Stimulated activated CD8-positive, alpha-beta memory T cell treated with anti-CD3 and anti-CD28 coated beads, Interleukin-7, amount 100 ng/mL, for 48 hours (primary cell): ENCODE measurements around the gene ETV1.
A peak's percentile ranks its signal among the peaks of the same experiment; 100 is the strongest.

Source experiments
- DNase-seq, 2 donors: peaks; one replicate each; pipeline ENCODE4 v3.0.0-alpha.2; 2020; ENCODE audit warnings: low read depth in 1 of 2; ENCODE audit errors: extremely low read depth in 1 of 2

ETV1 gene

DNA sequence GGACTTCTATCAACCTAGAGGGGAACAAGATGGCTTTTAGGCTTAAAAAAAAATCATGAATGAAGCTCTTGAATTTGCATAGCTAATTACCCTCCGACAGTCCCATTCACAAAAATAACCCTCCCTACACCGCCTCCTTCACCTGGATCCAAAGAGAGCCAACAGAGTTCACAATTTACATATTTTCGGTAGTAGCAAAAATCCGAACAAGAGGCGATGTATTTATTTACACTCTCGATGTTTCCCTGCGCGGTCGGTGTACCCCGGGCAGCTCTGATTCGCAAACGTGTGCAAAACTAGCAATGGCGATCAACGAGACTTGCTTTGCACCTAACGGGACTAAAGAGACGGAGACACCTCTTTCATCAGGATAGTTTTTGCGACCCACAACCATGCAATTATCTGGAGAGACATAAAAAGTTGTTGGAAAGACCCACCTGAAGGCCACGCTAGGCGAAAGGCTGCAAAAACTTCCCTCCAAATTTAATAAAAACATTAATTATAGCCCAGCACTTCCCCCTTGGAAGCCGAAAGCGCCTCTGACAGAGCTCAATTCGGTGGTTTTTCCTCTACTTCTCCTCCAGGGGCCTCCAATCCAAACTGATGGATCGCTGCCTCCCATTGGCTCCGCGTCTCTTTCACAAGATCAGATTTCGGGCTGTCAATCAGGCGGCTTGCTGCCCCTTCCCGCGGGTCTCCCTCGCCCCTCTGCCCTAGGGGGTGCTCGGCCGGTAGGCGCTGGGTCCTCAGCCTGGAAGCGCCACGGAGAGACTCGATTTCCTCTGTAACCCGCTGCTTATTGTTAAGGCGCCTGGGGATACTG, at the start of gene ETV1:
ETV1 (minus strand) TSS at position 541 of the 823 bp plus-strand sequence. CDS start 614 bp downstream, outside the sequence.
- no peak for DNase-seq

DNA sequence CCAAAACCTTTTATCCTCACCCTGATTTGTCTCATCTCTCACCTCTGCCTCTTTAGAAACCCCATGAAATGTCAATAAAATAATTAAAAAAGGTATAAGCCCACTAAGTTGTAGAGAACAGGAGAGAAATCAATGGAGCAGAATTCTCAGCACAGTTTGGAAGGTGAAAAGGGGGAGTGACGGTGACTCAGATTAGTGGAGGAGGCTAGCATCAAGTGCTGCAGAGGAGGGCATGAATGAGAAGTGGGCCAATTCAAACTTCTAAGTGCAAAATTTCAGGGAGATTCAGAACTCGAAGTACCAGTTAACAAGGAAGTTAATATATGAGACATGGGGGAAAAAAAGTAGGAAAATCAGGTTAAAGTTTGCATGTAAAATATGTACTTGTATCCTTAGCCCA, 34.9 kb upstream of the ETV1 start:
- DNase-seq: no peak

DNA sequence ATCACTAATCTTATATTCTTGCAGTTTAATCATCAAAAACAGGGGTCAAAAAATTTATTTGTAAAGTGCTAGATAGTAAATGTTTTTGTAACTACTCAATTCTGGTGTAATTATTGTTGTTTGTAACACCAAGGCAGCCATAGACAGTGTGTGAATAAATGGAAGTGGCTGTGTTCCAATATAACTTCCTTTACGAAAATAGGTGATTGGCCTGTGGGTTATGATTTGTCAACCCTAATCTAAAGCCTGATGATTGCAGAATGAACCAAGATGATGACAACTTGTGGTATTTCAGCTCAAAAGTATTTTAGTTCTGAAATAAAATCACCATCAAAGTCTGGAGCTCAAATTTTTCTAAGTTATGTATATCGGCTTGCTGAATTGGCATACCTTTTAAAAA, 34.4 kb upstream of the ETV1 start:
- DNase-seq: no peak

DNA sequence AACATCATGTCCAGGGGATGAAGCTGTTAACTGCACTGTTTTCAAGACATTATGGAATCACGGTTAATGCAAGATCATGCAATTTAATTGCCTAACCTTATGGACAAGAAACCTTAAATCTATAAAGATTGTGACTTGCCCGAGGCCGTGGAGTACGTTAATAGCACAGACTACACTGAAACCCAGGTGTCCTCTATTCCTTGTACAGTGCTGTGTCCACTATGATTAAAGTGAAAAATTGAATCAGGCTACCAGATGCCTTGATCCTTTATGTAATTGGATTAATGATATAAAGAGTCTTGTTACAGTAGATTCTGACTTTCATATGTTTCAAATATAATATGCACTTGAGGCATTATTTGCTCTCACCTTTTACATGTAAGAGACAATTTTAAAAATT, 33.9 kb upstream of the ETV1 start:
- no peak for DNase-seq

DNA sequence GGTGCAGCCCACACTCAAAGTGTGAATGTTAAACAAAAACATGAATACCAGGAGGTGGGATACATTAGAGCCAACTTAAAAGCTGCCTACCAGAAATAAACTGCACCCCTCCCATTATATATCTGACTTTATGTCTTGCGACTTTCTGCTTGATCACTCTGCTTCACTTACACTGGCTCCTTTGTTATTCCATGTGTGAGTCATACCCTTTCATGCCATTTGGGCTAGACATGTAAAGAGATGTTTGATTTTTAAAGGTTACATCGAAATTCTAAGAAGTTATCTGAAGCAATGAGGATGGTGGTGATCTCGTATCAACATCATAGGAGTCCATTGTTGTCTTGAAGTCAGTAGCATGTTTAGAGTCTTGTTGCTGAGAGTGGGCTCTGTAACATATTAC, 31.6 kb upstream of the ETV1 start:
- no peak for DNase-seq

DNA sequence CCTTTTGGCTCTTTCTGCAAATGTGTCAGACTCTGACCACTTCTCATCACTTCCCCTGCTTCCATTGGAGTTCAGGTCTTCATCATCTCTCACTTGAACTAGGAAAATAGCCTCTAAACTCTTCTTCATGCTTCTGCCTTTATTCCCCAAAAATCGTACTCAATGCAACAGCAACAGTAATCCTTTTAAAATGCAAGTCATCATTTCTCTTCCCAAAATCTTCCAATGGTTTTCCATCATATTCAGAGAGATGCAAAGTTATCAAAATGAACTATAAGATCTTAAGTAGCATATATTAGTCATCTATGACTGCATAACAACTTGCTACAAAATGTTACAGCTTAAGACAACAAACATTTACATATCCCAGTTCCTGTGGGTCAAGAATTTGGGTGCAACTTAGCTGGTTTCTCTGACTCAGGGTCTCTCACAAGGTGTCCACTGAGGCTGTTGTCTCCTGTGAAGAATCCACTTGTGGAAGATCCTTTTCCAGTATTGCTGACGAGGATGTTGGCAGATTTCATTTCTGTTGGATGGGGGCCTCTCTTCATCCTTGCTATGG, 31.0 kb upstream of the ETV1 start:
- no peak for DNase-seq

DNA sequence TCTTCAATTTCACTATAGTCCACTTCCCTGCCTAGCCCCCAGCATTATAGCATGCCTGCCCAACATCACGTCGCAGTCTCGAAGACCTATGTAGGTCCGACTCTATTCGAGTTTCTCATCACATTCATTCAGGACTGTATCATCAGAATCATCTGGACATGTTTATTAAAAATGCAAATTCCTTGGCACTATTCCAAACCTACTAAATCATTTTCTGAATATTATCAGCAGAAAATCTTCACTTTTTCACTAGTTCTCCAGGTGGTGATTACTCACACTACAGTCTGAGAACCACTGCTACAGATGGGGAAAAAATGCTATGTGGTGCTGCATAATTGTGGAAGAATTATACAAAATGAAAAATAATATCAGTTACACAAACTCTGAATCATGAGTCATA, 29.3 kb upstream of the ETV1 start:
- DNase-seq: no peak

DNA sequence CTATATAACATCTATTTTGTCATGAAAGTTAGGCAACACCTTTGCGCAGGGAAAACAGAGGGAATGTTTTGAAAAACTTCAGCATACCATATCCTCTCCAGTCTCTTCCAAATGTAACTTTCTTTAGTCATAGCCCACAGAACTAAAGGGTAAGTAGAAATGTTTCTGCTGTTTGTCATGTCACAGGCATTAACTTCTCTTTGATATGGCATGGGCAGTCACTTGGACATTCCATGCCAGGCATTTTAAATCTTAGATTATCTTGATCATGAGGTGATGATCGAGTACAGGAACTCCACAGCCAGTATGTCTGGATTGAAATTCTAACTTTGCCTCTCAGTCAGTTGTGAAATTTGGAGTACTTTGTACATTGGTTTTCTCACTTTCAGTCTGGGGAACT, 27.5 kb upstream of the ETV1 start:
- no peak for DNase-seq

DNA sequence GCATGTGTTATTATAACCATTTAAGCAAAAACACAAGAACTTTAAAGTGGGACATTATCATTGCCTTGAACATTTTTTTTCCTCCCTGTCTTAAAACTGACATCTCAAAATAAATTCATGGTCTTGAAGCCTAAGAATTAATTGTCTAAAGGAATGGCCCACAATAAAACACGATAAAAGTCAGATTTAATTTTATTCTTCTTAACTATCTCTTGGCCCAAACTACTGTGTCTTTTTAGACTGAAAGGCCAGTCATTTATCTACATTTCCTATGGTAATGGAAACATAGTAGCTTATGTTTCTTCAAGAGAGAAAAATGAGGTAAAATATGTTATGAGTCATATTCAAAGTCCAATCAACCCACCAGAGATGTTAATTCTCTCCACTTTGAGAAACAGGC, 24.4 kb upstream of the ETV1 start:
- no peak for DNase-seq

DNA sequence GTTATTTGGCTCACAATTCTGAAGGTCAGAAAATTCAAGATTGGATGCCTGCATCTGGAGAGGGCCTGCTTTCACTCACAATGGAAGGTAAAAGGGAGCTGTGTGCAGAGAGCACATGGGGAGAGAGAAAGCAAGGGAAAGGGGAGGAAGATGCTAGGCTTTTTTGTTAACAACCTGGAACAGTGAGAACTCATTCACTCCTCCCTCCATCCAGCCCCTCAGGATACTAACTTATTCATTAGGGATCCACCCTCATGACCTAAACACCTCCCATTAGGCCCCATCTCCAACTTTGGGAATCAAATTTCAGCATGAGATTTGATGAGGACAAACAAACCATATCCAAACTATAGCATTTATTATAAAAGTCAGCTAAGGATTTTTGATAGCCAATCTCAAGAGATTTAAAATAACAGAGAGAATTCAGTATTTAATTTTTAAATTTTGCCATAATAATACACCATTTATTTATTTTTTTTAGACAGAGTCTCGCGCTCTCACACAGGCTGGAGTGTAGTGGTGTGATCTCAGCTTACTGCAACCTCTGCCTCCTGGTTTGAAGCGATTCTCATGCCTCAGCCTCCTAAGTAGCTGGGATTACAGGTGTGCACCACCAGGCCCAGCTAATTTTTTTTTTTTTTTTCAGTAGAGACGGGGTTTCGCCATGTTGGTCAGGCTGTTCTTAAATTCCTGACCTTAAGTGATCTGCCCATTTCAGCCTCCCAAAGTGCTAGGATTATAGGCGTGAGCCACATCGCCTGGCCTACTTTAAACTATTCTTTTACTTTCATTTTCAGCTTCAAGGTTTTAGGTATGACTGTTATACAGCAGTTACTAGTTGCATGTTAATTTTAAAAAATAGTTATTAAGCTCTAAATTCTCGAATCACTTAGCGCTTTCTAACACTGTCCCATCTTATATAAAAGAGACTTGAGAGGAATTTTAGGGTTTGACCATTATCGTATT, 20.3 kb upstream of the ETV1 start:
- no peak for DNase-seq

DNA sequence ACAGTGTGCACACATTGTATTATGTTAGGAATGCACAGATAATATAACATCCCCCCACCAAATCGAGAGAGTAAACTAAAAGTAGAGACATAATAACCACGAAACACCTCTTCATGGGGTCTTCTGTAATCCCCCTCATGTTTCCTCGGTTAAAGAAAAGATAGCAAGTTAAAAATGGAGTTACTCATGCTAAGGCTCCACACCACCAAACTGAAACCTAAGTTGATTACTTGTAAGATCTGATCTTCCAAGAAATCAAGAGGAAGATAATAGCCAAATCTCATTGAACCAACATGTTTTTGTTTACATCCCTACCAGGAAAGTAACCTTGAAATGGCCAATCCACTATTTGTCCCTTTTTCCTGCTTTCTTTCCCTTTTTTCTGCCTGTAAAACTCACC, 11.7 kb upstream of the ETV1 start:
- DNase-seq: no peak

DNA sequence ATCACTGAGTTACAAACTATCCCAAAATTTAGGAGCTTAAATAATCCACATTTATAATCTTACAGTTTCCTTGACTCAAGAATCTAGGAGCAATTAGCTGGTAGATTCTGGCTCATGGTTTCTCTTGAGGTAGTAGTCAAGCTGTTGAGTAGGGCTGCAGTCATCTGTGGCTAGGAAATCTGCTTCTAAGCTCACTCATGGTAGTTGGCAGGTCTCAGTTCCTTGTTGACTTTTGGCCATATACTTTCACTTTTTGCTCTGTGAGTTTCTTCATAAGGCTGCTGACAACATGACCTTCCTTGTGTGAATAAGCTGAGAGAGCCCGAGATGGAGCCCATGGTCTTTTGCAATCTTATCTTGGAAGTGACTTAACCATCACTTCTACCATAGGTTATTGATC, 10.8 kb upstream of the ETV1 start:
- no peak for DNase-seq

DNA sequence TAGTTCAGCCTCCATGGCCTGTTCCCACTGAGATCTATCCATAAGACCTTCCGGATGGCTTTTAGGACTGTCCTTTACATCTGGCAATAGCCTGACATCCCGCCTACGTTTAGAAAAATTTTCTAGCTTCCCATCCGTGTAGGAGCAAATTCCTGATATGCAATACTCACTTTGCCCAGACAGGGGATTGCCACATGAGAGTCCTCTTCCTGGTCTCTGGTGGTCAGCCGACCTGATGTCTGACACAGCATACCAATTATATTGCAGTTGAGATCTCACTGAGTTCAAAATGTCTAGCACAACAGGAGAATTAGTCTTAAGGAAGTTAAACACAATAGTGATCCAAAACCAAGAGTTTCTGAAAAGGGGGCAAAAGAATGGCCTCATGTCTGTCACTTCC, 9.4 kb upstream of the ETV1 start:
- DNase-seq: no peak

DNA sequence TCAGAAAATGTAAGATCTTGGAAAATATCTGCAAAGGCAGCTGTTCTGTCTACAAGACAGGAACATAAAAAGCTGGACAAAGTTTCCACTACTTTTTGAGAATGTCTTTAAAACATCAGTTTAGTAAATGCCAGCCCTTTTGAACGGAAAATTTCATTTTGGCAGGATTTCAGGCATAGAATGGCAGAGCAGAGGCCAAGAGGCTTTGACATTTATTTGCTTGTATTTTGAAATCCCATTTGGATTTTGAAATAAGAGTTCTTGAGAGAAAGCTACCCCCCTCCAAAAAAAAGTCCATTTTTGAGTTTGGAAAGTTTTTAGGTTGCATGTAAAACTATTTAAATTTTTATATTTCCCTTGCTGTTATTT, 3.1 kb upstream of the ETV1 start:
- DNase-seq: no peak

DNA sequence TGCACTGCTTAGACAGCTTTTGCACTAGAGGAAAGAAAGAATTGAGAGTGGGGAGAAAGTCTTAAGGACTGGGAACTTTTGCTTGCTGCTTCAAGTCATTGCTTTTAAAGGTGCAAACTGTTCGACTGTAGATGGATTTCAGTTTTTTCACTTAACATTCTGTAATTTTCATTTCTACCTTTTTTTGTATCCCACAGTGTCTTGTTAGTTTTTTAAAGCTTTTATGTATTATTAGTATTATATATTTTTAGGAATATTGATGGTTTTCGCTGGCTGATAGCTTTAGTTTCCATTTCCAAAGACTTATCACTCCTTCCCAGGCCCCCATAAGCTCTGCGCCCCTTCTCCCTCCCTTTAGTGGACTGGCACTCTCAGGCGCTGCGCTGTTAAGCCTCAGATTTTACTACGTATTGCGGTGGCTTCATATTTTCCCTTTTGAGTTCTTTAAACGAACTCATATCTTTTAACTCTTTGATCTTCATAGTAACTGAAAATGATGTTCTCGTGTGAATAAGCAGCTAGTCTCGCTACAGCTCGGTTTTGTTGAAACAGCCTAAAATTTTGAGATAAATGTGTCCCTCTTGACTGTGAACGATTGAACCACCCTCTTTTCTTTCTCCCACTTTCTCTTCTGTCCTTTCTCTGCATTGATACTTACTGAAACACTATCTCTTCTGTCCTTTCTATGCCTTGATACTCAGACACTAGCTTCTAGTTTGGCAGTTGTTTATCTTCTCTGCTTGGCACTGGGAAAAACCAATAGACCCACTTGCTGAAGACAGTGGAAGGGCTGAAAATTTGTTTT, 2.5 kb upstream of the ETV1 start:
- no peak for DNase-seq

DNA sequence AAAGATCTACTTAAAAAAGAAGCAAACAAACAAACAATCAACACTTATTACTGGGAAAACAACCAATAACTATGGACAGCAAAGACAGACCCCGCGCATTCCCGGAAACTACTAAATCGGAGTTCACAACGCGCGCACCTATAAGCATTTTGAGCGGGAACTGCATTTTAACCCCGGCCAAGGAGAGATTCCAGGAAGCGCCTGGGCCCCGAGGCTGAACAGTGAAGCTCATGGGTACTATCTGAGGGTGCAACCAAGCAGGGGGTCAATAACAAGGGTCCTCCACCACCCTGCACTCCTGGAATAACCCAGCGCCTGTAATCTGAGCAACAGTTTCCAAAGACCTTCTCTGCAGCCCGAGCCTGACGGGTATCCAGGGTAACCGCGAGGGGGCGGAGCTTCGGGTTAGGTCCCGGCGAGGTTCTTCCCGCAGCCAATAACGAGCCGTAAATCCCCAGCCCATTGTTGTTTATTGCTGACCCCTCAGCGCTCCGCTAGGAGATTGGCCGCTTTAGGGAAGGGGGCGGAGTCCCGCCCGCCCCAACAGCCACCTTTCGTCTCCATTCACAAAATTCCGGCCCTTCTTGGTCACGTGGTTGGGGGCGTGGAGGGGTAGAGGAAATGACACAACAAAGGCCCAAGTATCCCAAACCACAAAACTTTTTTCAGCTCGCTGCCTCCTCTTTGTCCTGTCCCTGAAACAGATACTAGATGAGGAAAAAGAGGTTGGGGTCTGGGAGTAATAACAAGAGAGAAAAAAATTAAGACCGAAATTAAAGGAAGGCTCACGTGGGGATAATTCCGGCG, 1.7 kb upstream of the ETV1 start:
- DNase-seq: peak; percentile 46 to 55

DNA sequence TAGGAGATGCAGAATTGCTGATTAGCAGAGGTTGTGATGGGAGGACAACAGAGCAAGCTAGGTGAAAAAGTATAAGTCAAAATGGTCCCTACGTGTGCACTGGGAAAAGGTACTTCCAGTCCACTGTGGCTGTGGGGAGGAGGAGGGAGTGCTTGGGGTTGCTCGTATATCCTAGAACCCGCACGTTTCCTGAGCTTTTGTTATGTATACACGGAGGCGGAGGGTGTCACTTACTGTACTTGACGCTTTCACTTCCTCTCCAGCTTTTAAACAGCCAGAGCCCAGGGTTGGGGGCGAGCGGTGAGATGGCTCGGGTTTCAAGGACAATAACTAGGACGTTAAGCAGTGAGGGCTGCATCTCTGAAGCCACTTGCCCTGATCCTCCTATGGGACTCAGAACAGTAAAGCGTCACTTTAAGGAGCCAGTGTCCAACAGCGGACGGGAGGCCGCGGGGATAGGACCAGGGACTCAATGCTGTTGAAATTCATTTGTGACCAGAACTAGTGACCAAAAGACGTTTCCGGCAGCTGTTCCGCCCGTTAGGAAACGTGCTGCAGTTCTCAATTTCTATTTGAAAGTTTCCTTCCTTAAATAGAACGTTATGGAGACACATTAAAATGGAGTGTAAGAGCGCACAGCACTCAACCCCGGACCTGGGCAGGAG, 985 bp upstream of the ETV1 start:
- no peak for DNase-seq

DNA sequence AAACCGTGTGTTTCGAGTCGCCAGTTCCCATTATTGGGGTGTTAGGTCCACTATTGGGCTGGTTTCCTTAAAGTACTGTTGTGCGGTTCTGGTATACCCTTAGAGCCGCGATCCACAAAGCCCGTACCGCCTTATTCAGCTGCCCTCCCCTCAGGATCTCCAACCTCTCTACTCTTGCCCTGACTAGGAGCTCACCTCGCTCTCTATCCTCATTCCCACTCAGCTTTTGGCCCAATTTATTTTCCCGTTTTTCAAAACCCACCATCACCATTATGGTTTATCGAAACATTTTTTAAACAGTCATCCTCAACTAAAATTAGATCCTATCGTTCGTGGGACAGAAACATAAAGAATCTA, 461 bp upstream of the ETV1 start:
- no peak for DNase-seq

DNA sequence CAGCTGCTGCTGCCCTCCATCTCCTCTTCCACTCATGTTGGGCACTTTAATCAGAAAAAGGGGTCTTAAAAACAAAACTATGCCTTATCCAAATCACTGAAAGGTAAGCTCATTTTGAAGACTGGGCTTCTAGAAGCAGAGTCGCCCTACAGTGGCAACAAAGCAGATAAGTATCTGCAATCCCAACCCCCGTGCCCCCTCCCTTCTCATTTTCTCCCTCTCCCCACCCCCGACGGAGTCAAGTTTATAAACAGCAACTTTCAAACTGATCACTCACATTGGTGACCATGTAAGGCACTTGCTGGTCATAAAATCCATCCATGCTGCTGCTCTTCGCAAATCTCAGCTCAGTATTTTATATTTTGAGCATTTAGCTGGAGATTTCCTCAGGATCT, 738 bp downstream of the ETV1 start:
- no peak for DNase-seq

DNA sequence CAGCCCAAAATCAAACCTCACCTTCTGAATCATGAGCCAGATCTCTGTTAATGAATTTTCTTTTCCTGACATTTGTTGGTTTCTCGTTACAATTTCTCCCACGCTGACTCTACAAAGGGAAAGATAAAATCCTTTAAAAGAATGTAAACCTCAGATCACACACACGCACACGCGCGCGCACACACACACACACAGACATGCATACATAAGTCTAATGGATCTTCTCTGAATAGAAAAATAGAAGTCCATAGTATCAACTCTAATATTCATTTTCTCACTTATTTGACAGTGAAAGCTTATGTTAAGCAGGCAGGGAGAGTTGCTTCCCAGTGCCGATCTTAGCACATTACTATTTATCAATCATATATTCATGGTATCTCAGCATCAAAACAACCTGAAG, 1.4 kb downstream of the ETV1 start:
- no peak for DNase-seq
